GM21723 (cell line): Measurements from ENCODE around the gene ACTR1A.
A peak's percentile ranks its signal among the peaks of the same experiment; 100 is the strongest.
"Not testable (repeated sequence)": the region's sequence is repeated elsewhere in the genome, so short reads cannot be mapped to it uniquely, and the experiment has no call there.

ENCODE experiments used
- ATAC-seq: cut with Tn5 transposase; IDR thresholded peaks from one replicate; pipeline ENCODE4 v1.9.1; 2021; ENCODE audit warnings: mild to moderate bottlenecking, moderate library complexity; ENCODE audit not compliant: unreplicated experiment

ACTR1A gene

GRCh38 chr10:102517553-102517952 is 15.0 kb upstream of the ACTR1A start:
- no peak for ATAC-seq

- ATAC-seq, result no peak
Measured at GRCh38 chr10:102515724-102516123, 13.2 kb upstream of the ACTR1A start.

- ATAC-seq, result no peak
Measured at GRCh38 chr10:102514487-102515311, 12.2 kb upstream of the ACTR1A start.

GRCh38 chr10:102511583-102512274 is 9.2 kb upstream of the ACTR1A start:
- peak; percentile 84 for ATAC-seq

- ATAC-seq, result no peak
Measured at GRCh38 chr10:102509387-102509786, 6.9 kb upstream of the ACTR1A start.

GRCh38 chr10:102508506-102508905 is 6.0 kb upstream of the ACTR1A start:
- ATAC-seq, result no peak

- no peak for ATAC-seq
Measured at GRCh38 chr10:102507521-102507920, 5.0 kb upstream of the ACTR1A start.

- ATAC-seq, result no peak
Measured at GRCh38 chr10:102505462-102506115, 3.1 kb upstream of the ACTR1A start.

- no peak for ATAC-seq
Measured at GRCh38 chr10:102504976-102505300, 2.4 kb upstream of the ACTR1A start.

GRCh38 chr10:102504179-102504975 is 1.9 kb upstream of the ACTR1A start:
- no peak for ATAC-seq

GRCh38 chr10:102503264-102504178 is 1.0 kb upstream of the ACTR1A start, which contains the start of gene SUFU:
SUFU (plus strand) TSS chr10:102503972; CDS start chr10:102504153, 181 bp downstream.
- peak; percentile 56 for ATAC-seq

- ATAC-seq, result peak; percentile 76
Measured at GRCh38 chr10:102502029-102502336, 529 bp downstream of the ACTR1A start.

- ATAC-seq, result no peak
Measured at GRCh38 chr10:102501201-102502028, 1.1 kb downstream of the ACTR1A start.

GRCh38 chr10:102500686-102501085 is 1.8 kb downstream of the ACTR1A start:
- ATAC-seq, result not testable (repeated sequence)

GRCh38 chr10:102499356-102499755 is 3.2 kb downstream of the ACTR1A start:
- ATAC-seq, result no peak

GRCh38 chr10:102497545-102497944 is 5.0 kb downstream of the ACTR1A start:
- ATAC-seq, result no peak

- no peak for ATAC-seq
Measured at GRCh38 chr10:102493771-102494170, 8.7 kb downstream of the ACTR1A start.

- no peak for ATAC-seq
Measured at GRCh38 chr10:102492983-102493382, 9.5 kb downstream of the ACTR1A start.

- no peak for ATAC-seq
Measured at GRCh38 chr10:102492344-102492939, 10.1 kb downstream of the ACTR1A start.
